HG02981 (cell line): ENCODE results near the gene PRSS33.

Experiments
- ATAC-seq: cut with Tn5 transposase; IDR thresholded peaks from one replicate; pipeline ENCODE4 v1.9.1; 2021; ENCODE audit warnings: mild to moderate bottlenecking, moderate library complexity; ENCODE audit not compliant: unreplicated experiment

The PRSS33 gene

DNA sequence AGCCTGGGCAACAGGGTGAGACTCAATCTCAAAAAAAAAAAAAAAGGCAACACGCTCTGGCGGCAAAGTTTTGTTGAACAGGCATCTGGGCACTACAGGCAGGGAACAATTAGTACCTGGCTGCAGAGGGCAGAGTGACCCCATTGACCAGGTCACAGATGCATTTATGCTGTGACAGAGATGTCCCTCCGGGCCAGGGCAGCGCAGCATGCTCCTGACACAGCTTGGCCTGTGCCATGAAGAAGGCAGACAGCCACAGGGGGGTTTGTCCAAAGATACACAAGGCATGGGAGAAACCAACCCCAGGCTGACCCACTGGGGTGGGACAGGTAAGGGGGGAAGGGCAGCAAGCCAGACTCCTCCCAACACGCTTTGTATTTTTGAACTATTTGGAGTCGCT, 42.6 kb downstream of the PRSS33 start:
- ATAC-seq: no peak

DNA sequence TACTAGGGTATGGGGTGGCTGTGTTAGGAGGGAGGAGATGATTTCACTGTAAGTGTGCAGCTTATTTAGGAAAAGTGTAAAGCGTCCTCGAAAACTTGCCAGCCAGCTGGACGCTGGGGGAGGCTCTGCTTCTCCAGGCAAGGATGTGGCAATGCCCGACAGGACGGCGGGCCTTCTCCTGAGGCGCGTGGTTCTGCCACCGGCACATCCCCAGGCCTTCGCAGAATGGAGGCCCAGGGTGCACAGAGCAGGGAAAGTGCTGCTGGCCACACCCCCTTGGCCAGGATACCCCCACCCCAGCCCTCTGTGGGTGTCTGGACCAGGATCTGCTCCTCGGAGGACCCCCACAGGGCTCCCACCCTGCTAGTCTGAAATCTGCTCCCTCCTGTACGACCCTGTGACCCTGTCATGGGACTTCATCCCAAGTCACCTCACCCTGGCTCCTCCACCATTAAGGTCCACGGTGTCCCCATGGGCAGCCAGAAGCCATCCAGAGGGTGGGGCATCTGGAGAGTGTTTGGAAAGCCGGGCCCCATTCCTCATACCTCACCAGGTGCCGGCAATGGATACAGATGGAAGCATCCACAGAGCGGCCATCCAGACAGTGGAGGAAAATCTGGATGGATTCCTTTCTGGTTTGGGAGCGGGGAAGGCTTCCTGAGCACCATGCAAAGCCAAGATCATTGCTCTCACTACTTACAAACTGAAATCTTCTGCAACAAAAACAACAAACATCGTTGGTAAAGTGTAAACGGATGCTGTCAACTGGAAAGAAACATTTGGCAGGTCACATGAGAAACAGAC, 44.2 kb downstream of the PRSS33 start:
- ATAC-seq: no peak

DNA sequence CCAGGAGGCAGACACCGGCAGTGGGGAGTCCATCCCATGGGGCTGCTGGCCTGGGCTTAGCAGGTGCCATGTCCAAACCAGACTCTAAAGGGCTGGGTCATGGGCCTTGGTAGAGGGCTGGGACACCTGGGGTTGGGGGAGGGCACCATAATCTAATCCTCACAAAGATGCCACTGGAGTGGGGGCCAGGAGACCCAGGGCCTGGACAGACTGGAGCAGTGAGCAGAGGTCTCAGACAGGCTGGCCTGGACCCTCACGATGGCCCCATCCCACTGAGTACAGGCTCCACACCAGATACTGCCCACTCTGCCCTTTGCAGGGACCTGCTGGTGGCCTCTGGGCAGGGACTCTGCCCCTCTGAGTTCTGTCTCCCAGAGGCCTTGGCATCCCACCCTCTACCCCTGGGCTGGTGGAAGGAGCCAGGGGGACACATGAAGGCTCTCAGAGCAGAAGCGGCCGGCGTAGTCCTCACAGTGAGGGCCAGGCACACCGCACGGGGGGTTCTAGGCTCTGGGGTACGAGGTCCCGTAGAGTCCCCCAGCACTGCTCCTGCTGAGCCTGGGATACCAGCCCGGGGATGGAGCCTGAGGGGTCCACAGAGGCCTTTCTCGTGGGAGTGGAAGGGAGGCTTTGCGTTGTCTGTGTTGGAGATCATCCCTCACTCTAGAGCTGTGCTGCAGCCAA, 44.9 kb downstream of the PRSS33 start:
- ATAC-seq: no peak

DNA sequence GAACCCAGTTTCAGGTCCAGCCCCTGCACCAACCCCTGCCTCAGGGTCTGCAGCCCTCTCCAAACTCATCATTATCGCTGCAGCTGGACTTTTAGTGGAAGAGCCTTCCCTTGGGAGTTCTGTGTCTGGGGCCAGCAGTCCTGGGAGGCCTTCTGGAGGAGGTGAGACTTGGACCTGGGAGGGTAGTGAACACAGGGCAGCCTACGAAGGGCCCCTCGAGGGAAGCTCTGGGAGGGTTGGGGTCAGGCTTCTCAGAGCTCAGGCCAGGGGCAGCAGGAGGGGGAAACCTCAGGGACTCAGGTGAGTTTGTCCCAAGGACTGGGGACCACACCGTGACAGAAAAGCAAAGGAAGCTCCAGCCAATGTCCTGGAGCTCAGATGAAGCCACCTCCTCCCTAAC, 46.2 kb downstream of the PRSS33 start:
- ATAC-seq: no peak

DNA sequence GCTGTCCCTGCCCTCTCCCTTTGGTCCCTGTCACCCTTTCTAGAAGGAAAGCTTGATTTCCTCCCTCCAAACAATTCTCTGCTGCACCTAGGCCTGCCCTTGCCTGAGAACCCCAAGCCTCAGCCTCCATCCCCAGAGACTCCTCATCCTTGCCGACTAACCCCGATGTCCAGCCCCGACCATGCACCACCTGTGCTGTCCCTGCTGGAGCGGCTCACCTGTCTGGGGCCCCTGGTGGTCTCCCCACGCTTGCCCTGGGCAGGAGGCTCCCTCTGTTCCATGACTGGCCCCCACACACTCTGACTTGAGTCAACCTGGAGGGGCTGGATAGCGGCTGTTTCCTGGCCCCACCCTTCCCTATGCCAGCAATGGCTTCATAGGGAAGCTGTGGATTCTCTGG, 46.9 kb downstream of the PRSS33 start:
- no peak for ATAC-seq

DNA sequence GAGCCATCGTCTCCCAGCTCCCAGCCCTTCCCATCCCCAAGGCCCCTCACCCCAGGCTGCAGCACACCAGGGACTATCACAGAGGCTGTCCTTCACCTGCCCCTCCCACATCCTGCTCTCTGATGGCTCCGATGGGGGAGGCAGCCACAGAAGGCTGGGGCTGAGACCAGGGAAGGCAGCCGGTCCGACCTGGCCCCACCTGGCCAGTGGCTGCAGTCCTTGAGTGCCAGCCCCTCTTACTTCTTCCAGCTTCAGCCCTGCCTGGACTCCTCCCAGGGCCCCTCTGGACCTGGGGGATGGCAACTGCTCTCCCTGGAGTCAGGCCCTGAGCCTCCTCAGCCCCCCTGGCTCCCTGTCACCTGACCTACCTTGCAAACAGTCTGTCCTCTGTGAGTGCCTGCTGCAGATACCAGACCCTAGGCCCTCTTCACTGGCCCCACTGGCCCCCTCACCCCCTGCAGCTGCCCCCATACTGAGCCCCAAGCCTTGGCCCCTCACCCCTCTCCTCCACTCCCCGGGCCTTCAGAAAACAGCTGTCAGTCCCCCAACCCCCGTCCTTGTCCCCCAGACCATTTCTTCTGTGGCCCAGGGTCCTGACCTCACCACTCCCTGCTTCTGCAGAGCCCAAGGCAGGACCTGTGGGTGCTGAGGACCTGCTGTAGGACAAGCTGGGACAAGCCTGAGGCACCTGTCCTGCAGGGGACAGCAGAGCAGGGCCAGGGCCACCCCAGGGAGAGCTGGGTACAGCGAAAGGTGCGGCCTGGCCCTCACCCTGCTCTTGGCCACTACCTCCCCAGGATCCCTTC, 47.5 kb downstream of the PRSS33 start:
- ATAC-seq: no peak

DNA sequence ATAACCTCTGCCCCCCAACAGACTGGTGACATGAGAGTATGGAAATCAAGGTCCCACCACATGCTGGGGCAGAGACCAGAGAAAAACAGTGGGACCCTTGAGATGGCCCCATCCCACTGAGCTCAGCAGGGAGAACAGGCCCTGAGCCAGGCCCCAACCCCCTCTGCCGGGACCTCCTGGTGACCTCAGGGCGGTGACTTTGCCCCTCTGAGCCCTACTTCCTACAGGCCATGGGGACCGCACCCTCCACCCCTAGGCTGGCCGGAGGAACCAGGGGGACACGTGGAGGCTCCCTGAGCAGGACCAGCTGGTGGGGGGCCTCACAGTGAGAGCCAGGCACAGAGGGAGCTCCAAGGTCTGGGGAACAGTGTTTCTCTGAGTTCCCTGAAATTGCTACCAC, 48.7 kb downstream of the PRSS33 start:
- no peak for ATAC-seq

DNA sequence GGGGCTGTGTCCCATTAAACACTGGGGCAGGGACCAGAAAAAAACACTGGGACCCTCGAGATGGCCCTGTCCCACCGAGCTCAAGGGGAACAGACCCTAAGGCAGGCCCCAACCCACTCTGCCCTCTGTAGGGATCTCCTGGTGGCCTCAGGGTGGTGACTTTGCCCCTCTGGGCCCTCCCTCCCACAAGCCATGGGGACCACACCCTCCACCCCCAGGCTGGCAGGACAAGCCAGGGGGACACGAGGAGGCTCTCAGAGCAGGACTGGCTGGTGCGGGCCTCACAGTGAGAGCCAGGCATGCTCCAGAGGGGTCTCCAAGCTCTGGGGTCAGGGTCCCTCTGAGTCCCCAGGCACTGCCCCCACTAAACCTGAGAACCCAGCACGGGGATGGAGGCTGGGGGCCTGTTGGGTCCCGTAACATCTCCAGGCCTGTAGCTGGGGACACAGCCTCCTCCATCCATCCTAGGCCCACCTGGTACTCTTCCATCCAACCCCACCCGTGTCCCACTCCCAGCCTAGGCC, 49.4 kb downstream of the PRSS33 start:
- no peak for ATAC-seq

DNA sequence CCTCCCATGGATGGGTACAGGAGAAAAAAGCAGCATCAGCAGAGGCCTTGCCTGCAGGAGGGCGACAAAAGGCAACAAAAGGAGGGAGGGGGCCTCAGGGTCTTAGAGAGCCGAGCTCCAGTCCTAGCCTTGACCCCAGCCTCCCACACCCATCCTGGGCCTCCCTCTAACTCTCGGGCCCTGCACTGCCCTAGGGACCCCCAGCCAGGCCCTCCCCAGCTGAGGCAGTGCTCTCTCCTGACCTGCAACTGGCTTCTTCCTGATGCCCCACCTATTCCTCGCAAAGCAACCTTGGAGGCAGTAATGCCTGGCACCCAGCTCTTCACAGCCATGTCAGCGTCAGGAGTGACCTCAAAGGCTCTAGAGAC, 50.1 kb downstream of the PRSS33 start:
- ATAC-seq: no peak

DNA sequence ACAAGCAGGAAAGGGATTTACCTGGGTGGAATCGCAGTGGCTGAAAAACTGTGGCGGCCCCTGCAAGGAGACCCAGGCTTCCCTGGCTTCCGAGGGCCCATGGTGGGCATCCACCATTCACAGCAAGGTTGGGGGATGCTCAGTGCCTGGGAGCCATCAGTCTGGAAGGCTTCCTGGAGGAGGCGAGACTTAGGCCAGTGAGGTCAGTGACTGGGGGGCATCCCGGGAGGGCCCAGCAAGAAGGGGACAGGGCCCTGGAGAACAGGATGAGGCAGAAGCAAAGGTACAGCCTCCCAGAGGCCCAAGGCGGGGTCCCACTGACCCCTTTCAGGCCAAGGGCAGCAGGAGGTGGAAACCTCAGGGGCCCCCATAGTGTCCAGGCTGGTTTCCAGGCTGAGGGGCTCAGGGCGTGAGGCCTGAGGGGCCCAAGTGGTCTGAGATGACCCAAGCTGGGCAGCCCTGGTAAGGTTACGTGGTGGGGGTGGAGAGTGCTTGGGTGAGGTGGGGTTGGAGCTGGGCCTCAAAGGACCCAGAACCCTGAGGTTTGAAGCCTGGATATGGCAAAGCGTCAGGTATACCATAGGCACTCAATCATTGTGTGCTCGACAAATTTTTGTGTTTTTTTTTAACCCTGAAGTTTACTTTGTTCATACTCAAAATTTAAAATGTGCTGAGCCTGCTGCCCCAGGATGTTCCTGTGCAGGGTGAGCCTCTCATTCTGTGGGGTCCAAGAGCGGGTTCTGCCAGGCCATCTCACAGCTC, 50.7 kb downstream of the PRSS33 start:
- no peak for ATAC-seq

DNA sequence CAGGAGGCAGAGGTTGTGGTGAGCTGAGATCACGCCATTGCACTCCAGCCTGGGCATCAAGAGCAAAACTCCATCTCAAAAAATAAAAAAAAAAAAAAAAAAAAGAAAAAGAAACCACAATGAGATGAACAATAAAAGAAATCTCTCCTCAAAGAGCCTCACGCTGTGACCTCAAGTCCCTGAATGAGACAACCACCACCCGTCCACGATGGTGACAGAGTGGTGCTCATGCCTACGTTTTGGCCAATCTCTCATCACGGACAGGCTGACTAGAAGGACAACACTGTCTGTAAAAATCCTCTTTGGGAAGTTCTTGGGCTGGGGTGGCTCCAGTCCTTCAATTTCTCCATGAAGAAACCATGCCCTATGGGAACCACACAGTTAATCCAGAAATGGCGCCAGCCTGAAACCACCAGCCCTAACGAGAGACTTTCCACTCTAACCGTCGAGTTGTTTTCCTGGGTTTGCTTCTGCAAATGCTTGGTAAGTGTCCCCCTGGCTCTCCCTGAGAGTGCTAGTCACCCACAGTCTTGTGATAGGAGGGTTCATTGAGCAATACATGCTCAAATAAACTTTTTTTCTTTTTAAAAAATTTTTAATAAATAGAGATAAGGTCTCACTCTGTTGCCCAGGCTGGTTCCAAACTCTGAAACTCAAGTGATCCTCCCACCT, 52.4 kb downstream of the PRSS33 start:
- no peak for ATAC-seq
